ENCODE data around the gene ARHGDIG.
"Not testable (repeated sequence)": the region's sequence is repeated elsewhere in the genome, so short reads cannot be mapped to it uniquely, and the experiment has no call there.

ARHGDIG gene

GRCh38 chr16:331181-331814 is 50.9 kb downstream of the ARHGDIG start:
- not testable (repeated sequence) for DNase-seq
